ENCODE results near the gene CMTM5.

GRCh38 chr14:23418021-23418420 is 41.2 kb downstream of the CMTM5 start:
- TF ChIP-seq POLR2AphosphoS5 (IDR thresholded peaks at IDR 0.05; ENCODE audit: low read depth, low read length) (no peak), POLR2A (IDR thresholded peaks at IDR 0.05; ENCODE audit: low read depth, low read length) (no peak)
